OCI-LY3 (cell line): ENCODE data around the gene PHLDB2.

Experiments used
- H2AFZ ChIP-seq: fragments of 200-600, 300-600 bp; shearing (Covaris generic); 2 replicates; pipeline ENCODE4 v1.6.0; 2014; ENCODE audit warnings: antibody characterized with exemption, low read depth, low read length
- H3K27ac ChIP-seq: fragments of 200-600, 300-600 bp; sonication (generic); 2 replicates; pipeline ENCODE4 v1.5.1; 2014; ENCODE audit warnings: mild to moderate bottlenecking, low read length, moderate library complexity, mixed read lengths
- H3K27me3 ChIP-seq: fragments of 200-600, 300-600 bp; sonication (generic); 2 replicates; pipeline ENCODE4 v1.6.1; 2014; ENCODE audit warnings: low read depth, low read length, mixed read lengths
- H3K36me3 ChIP-seq: fragments of 200-600, 300-600 bp; sonication (generic); replicated peaks from 2 replicates; pipeline ENCODE3; 2014; ENCODE audit warnings: low read depth, low read length, mixed read lengths
- H3K4me1 ChIP-seq: fragments of 300-600, 200-600 bp; sonication (generic); 2 replicates; pipeline ENCODE4 v1.6.1; 2014; ENCODE audit warnings: low read length, mixed read lengths
- H3K4me2 ChIP-seq: fragments of 200-600, 300-600 bp; sonication (generic); 2 replicates; pipeline ENCODE4 v1.6.1; 2014; ENCODE audit warnings: low read length, mixed read lengths
- H3K4me3 ChIP-seq: fragments of 300-600, 200-600 bp; sonication (generic); 2 replicates; pipeline ENCODE4 v1.5.1; 2014; ENCODE audit warnings: antibody characterized with exemption, mild to moderate bottlenecking, low read length, moderate library complexity
- H3K79me2 ChIP-seq: fragments of 300-600, 200-600 bp; shearing (Covaris generic); 2 replicates; pipeline ENCODE4 v1.6.1; 2014; ENCODE audit warnings: mild to moderate bottlenecking, low read length, mixed read lengths
- H3K9ac ChIP-seq: fragments of 300-600, 200-600 bp; shearing (Covaris generic); 2 replicates; pipeline ENCODE4 v1.6.0; 2014; ENCODE audit warnings: mild to moderate bottlenecking, low read length, moderate library complexity
- H3K9me3 ChIP-seq: fragments of 200-600, 300-600 bp; shearing (Covaris generic); 2 replicates; pipeline ENCODE4 v1.6.1; 2014; ENCODE audit warnings: low read length, mixed read lengths; ENCODE audit not compliant: insufficient read depth
- H4K20me1 ChIP-seq: fragments of 200-600, 300-600 bp; sonication (generic); 2 replicates; pipeline ENCODE4 v1.6.1; 2016; ENCODE audit warnings: low read length, mixed read lengths; ENCODE audit not compliant: insufficient read depth
- EZH2phosphoT487 ChIP-seq: fragments of 200-600 bp; shearing (Covaris generic); IDR thresholded peaks from 2 replicates; pipeline ENCODE4 v1.6.1; 2018; ENCODE audit warnings: antibody characterized with exemption, mixed run types, low read depth
- TF ChIP-seq, protein P1 (sequence below): fragments of 200-600, 300-600 bp; sonication (generic); IDR thresholded peaks from 2 replicates; pipeline ENCODE4 v1.5.1; 2014; ENCODE audit warnings: antibody characterized with exemption, low read length, low read depth

The PHLDB2 gene

GRCh38 chr3:111989061-111989678 lies 130.1 kb downstream of the PHLDB2 start:
- Histone ChIP-seq H3K27me3 (no peaks in the 10 kb centered on the region), H3K9me3 (no peaks in the 10 kb centered on the region), H3K4me2 (no peak overlapping the region), H3K9ac (no peak overlapping the region), H3K36me3 (peaks cover 39% of the 10 kb centered on the region), H2AFZ (no peak overlapping the region), H3K27ac (no peak overlapping the region), H3K4me1 (no peaks in the 10 kb centered on the region), H4K20me1 (no peaks in the 10 kb centered on the region; the same call in 1 of the 2 replicates), H3K4me3 (no peak overlapping the region), H3K79me2 (0 out of 2 replicates have a peak, but pooled peaks cover 4% of the 10 kb centered on the region)
- TF ChIP-seq, protein P1, sequence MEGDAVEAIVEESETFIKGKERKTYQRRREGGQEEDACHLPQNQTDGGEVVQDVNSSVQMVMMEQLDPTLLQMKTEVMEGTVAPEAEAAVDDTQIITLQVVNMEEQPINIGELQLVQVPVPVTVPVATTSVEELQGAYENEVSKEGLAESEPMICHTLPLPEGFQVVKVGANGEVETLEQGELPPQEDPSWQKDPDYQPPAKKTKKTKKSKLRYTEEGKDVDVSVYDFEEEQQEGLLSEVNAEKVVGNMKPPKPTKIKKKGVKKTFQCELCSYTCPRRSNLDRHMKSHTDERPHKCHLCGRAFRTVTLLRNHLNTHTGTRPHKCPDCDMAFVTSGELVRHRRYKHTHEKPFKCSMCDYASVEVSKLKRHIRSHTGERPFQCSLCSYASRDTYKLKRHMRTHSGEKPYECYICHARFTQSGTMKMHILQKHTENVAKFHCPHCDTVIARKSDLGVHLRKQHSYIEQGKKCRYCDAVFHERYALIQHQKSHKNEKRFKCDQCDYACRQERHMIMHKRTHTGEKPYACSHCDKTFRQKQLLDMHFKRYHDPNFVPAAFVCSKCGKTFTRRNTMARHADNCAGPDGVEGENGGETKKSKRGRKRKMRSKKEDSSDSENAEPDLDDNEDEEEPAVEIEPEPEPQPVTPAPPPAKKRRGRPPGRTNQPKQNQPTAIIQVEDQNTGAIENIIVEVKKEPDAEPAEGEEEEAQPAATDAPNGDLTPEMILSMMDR = peak; percentile 86
- no peak for TF ChIP-seq EZH2phosphoT487

DNA sequence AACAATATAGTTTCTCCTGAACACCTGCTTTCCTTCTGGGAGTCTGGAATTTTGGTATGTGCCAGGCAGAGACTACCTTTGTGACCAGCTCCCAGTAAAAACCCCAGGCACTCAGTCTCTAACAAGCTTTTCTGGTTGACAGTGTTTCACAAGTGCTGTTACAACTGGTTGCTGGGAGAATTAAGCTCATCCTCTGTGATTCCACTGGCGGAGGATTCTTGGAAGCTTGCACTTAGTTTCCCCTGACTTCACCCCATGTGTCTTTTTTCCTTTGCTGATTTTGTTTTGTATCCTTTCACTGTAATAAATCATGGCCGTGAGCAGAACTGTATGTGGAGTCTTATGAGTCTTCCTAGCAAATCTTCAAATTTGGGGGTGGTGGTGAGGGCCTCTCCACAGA lies 134.0 kb downstream of the PHLDB2 start:
- TF ChIP-seq EZH2phosphoT487 = no peak
- TF ChIP-seq, protein P1 = no peak
- Histone ChIP-seq H3K36me3 (peaks cover 23% of the 10 kb centered on the region), H4K20me1 (no peaks in the 10 kb centered on the region), H3K4me1 (no peaks in the 10 kb centered on the region), H3K27ac (no peak overlapping the region), H3K4me2 (no peak overlapping the region), H3K4me3 (no peak overlapping the region), H3K27me3 (no peaks in the 10 kb centered on the region), H2AFZ (no peak overlapping the region), H3K9ac (no peak overlapping the region), H3K79me2 (no peaks in the 10 kb centered on the region), H3K9me3 (no peaks in the 10 kb centered on the region)

- Histone ChIP-seq H3K9ac (peak within 1 kb of the TSS; percentile 44), H2AFZ (peak within 1 kb of the TSS; percentile 94), H3K27ac (no peak within 1 kb of the TSS), H3K9me3 (no peaks in the 10 kb centered on the region), H3K79me2 (no peaks in the 10 kb centered on the region), H3K4me1 (peaks cover 6% of the 10 kb centered on the region; the same call in 1 of the 2 replicates), H3K36me3 (no peaks in the 10 kb centered on the region), H3K4me2 (peak within 1 kb of the TSS; percentile 91), H4K20me1 (no peaks in the 10 kb centered on the region), H3K27me3 (peaks cover 12% of the 10 kb centered on the region; the same call in 1 of the 2 replicates), H3K4me3 (peak within 1 kb of the TSS; percentile 82)
- TF ChIP-seq EZH2phosphoT487 = no peak
- TF ChIP-seq, protein P1 = no peak
Measured at GRCh38 chr3:111998636-111999483, 139.8 kb downstream of the PHLDB2 start, which contains the start of gene TAGLN3. Gene TAGLN3 (plus strand): TSS chr3:111998922. CDS start chr3:111999423, 501 bp downstream.
